ENCODE measurements around the gene ENTPD7. TPM values are rescaled to one million over a fixed set of nuclear protein-coding genes. Genes with fewer than 3 reads are reported as not detected.
A peak's percentile ranks its signal among the peaks of the same experiment; 100 is the strongest.

The ENTPD7 gene
- total and polyA plus RNA-seq, 9 of the 15 experiments (the other 6 are each of a cell fraction or from before 2014, with no cell fraction given) = 1.4 to 13.9 (median 8.5) TPM

GRCh38 chr10:99659031-99659867, at the start of gene ENTPD7 (continued):
- TF ChIP-seq TAF15 (IDR thresholded peaks at IDR 0.05; ENCODE audit: low read depth, low read length) = no peak
- TF ChIP-seq FOS (IDR thresholded peaks at IDR 0.05; ENCODE audit: extremely low read depth, insufficient read length) = peak; percentile 42
- TF ChIP-seq NRF1 (conservative IDR thresholded peaks at IDR 0.05 in 1 of 2, IDR thresholded peaks at IDR 0.05 in 1 of 2) = peak; percentile 57 to 65
- TF ChIP-seq KDM5B (IDR thresholded peaks at IDR 0.05; ENCODE audit: insufficient replicate concordance, low read depth, low read length) = peak; percentile 74
- TF ChIP-seq EWSR1 (IDR thresholded peaks at IDR 0.05; ENCODE audit: borderline replicate concordance, low read depth, partially characterized antibody) = no peak
- TF ChIP-seq TCF7L2 (IDR thresholded peaks at IDR 0.05; ENCODE audit: low read depth, low read length) = no peak
- no peak for TF ChIP-seq DPF2 (IDR thresholded peaks at IDR 0.05)
- TF ChIP-seq CCNT2 (IDR thresholded peaks at IDR 0.05; ENCODE audit: borderline replicate concordance, extremely low read depth, insufficient read length, low read depth, low read length) = peak; percentile 55
- TF ChIP-seq ZNF398 (CRISPR knock-in tag; IDR thresholded peaks at IDR 0.05) = no peak
- peak; percentile 86 for TF ChIP-seq RFX1 (IDR thresholded peaks at IDR 0.05)
- no peak for TF ChIP-seq PHF20 (IDR thresholded peaks at IDR 0.05; ENCODE audit: partially characterized antibody)
- TF ChIP-seq NCOA1 (IDR thresholded peaks at IDR 0.05; ENCODE audit: low read depth) = no peak
- no peak for TF ChIP-seq ZNF24 (IDR thresholded peaks at IDR 0.05)
- TF ChIP-seq VEZF1 (CRISPR knock-in tag; IDR thresholded peaks at IDR 0.05) = peak; percentile 36; the same call in 1 of the 2 replicates
- TF ChIP-seq MXD1 (CRISPR knock-in tag; IDR thresholded peaks at IDR 0.05; ENCODE audit: borderline replicate concordance, poor library complexity, severe bottlenecking) = no peak
- peak; percentile 88; the same call in 1 of the 2 replicates for TF ChIP-seq NKRF (IDR thresholded peaks at IDR 0.05; ENCODE audit: borderline replicate concordance)
- no peak for TF ChIP-seq ZNF121 (CRISPR knock-in tag; conservative IDR thresholded peaks at IDR 0.05)
- no peak for TF ChIP-seq ATF1 (CRISPR knock-in tag; IDR thresholded peaks at IDR 0.05)
- TF ChIP-seq ATF1 (tag; IDR thresholded peaks at IDR 0.05) = peak; percentile 52; the same call in 1 of the 2 replicates
- TF ChIP-seq PRMT5 (CRISPR knock-in tag; IDR thresholded peaks at IDR 0.05) = no peak
- no peak for TF ChIP-seq FOXJ3 (CRISPR knock-in tag; IDR thresholded peaks at IDR 0.05)
